ENCODE results near the gene LDLRAD2. TPM values are rescaled to one million over a fixed set of nuclear protein-coding genes. Genes with fewer than 3 reads are reported as not detected.

LDLRAD2 gene
- total and polyA plus RNA-seq, 10 of the 15 experiments (the other 5 are each of a cell fraction or from before 2014, with no cell fraction given) = 0.04 to 0.23 (median 0.11) TPM; not detected in 7

DNA sequence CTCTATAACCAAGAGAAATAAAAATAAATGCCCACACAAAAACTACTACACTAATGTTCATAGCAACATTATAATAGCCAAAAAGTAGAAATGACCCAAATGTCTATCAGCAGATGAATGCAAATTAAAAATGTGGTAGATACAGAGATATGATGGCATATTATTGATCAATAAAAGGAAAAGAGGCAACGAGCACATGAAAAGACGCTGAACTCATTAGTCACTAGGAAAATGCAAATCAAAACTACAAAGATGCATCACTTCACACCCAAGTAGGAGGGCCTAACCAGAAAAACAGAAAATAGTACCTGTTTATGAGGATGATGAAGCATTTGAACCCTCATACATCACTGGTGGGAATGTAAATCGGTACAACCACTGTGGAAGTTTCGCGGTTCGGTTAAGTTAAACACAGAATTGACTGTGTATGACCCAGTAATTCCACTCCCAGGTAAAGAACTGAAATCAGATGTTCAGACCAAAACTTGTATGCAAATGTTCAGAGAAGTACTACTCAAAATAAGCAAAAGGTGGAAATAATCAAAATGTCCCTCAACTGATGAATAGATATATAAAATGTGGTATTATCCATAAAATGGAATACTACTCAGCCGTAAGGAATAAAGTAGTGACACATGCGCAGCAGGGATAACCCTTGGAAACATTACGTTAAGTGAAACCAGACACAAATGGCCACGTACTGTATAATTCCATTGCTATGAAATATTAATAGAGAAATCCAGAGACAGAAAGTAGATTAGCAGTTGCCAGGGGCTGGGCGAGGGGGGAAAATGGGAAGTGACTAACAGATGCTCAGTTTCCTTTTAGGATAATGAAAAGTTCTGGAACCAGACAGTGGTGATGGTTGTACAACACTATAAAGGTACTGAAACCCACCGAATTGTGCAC lies 32.2 kb upstream of the LDLRAD2 start (continued):
- TF ChIP-seq, protein P1, sequence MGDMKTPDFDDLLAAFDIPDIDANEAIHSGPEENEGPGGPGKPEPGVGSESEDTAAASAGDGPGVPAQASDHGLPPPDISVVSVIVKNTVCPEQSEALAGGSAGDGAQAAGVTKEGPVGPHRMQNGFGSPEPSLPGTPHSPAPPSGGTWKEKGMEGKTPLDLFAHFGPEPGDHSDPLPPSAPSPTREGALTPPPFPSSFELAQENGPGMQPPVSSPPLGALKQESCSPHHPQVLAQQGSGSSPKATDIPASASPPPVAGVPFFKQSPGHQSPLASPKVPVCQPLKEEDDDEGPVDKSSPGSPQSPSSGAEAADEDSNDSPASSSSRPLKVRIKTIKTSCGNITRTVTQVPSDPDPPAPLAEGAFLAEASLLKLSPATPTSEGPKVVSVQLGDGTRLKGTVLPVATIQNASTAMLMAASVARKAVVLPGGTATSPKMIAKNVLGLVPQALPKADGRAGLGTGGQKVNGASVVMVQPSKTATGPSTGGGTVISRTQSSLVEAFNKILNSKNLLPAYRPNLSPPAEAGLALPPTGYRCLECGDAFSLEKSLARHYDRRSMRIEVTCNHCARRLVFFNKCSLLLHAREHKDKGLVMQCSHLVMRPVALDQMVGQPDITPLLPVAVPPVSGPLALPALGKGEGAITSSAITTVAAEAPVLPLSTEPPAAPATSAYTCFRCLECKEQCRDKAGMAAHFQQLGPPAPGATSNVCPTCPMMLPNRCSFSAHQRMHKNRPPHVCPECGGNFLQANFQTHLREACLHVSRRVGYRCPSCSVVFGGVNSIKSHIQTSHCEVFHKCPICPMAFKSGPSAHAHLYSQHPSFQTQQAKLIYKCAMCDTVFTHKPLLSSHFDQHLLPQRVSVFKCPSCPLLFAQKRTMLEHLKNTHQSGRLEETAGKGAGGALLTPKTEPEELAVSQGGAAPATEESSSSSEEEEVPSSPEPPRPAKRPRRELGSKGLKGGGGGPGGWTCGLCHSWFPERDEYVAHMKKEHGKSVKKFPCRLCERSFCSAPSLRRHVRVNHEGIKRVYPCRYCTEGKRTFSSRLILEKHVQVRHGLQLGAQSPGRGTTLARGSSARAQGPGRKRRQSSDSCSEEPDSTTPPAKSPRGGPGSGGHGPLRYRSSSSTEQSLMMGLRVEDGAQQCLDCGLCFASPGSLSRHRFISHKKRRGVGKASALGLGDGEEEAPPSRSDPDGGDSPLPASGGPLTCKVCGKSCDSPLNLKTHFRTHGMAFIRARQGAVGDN (IDR thresholded peaks at IDR 0.05) = peak; percentile 35; the same call in 1 of the 2 replicates
- TF ChIP-seq, protein P2, sequence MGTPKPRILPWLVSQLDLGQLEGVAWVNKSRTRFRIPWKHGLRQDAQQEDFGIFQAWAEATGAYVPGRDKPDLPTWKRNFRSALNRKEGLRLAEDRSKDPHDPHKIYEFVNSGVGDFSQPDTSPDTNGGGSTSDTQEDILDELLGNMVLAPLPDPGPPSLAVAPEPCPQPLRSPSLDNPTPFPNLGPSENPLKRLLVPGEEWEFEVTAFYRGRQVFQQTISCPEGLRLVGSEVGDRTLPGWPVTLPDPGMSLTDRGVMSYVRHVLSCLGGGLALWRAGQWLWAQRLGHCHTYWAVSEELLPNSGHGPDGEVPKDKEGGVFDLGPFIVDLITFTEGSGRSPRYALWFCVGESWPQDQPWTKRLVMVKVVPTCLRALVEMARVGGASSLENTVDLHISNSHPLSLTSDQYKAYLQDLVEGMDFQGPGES (IDR thresholded peaks at IDR 0.05) = no peak
- TF ChIP-seq LARP7 (IDR thresholded peaks at IDR 0.05) (no peak), SPI1 (IDR thresholded peaks at IDR 0.05; ENCODE audit: borderline replicate concordance, insufficient read depth, low read depth, low read length) (peak; percentile 53; the same call in 1 of the 2 replicates), CBX5 (IDR thresholded peaks at IDR 0.05; ENCODE audit: low read depth) (no peak), BRCA1 (IDR thresholded peaks at IDR 0.05; ENCODE audit: low read depth, low read length) (no peak), MEF2B (IDR thresholded peaks at IDR 0.05; ENCODE audit: partially characterized antibody, poor library complexity, severe bottlenecking) (peak; percentile 66), HDAC2 (IDR thresholded peaks at IDR 0.05) (no peak), MYC (IDR thresholded peaks at IDR 0.05; ENCODE audit: insufficient read depth, insufficient read length, insufficient replicate concordance, low read length, severe bottlenecking) (no peak), TCF12 (IDR thresholded peaks at IDR 0.05; ENCODE audit: low read depth, low read length) (0 out of 2 replicates have a peak, but pooled peaks have one; percentile 37), BACH1 (IDR thresholded peaks at IDR 0.05; ENCODE audit: borderline replicate concordance) (peak; percentile 80; the same call in 1 of the 2 replicates), SREBF2 (IDR thresholded peaks at IDR 0.05; ENCODE audit: low read length) (no peak), KAT2A (conservative IDR thresholded peaks at IDR 0.05; ENCODE audit: control insufficient read depth, low read depth, low read length) (no peak), PML (IDR thresholded peaks at IDR 0.05; ENCODE audit: low read length) (no peak), STAT1 (conservative IDR thresholded peaks at IDR 0.05) (no peak)
- TF ChIP-seq, protein P3, sequence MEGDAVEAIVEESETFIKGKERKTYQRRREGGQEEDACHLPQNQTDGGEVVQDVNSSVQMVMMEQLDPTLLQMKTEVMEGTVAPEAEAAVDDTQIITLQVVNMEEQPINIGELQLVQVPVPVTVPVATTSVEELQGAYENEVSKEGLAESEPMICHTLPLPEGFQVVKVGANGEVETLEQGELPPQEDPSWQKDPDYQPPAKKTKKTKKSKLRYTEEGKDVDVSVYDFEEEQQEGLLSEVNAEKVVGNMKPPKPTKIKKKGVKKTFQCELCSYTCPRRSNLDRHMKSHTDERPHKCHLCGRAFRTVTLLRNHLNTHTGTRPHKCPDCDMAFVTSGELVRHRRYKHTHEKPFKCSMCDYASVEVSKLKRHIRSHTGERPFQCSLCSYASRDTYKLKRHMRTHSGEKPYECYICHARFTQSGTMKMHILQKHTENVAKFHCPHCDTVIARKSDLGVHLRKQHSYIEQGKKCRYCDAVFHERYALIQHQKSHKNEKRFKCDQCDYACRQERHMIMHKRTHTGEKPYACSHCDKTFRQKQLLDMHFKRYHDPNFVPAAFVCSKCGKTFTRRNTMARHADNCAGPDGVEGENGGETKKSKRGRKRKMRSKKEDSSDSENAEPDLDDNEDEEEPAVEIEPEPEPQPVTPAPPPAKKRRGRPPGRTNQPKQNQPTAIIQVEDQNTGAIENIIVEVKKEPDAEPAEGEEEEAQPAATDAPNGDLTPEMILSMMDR (IDR thresholded peaks at IDR 0.05 in 2 of 3, conservative IDR thresholded peaks at IDR 0.05 in 1 of 3; ENCODE audit: control insufficient read depth in 2 of 3, extremely low read depth in 1 of 3, insufficient read depth in 1 of 3, low read depth in 3 of 3, low read length in 3 of 3) = no peak
- TF ChIP-seq, protein P4, sequence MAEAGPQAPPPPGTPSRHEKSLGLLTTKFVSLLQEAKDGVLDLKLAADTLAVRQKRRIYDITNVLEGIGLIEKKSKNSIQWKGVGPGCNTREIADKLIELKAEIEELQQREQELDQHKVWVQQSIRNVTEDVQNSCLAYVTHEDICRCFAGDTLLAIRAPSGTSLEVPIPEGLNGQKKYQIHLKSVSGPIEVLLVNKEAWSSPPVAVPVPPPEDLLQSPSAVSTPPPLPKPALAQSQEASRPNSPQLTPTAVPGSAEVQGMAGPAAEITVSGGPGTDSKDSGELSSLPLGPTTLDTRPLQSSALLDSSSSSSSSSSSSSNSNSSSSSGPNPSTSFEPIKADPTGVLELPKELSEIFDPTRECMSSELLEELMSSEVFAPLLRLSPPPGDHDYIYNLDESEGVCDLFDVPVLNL (IDR thresholded peaks at IDR 0.05; ENCODE audit: low read depth, low read length) = no peak
- TF ChIP-seq, protein P5, sequence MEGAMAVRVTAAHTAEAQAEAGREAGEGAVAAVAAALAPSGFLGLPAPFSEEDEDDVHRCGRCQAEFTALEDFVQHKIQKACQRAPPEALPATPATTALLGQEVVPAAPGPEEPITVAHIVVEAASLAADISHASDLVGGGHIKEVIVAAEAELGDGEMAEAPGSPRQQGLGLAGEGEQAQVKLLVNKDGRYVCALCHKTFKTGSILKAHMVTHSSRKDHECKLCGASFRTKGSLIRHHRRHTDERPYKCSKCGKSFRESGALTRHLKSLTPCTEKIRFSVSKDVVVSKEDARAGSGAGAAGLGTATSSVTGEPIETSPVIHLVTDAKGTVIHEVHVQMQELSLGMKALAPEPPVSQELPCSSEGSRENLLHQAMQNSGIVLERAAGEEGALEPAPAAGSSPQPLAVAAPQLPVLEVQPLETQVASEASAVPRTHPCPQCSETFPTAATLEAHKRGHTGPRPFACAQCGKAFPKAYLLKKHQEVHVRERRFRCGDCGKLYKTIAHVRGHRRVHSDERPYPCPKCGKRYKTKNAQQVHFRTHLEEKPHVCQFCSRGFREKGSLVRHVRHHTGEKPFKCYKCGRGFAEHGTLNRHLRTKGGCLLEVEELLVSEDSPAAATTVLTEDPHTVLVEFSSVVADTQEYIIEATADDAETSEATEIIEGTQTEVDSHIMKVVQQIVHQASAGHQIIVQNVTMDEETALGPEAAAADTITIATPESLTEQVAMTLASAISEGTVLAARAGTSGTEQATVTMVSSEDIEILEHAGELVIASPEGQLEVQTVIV (IDR thresholded peaks at IDR 0.05; ENCODE audit: borderline replicate concordance, partially characterized antibody) = no peak

Measured in GM12878 (cell line).